GM21576 (cell line): ENCODE results near the gene HDHD2.
"Not testable (repeated sequence)": the region's sequence is repeated elsewhere in the genome, so short reads cannot be mapped to it uniquely, and the experiment has no call there.

ENCODE experiments used
- ATAC-seq: cut with Tn5 transposase; IDR thresholded peaks from one replicate; pipeline ENCODE4 v1.9.1; 2021; ENCODE audit warnings: mild to moderate bottlenecking, moderate library complexity; ENCODE audit not compliant: unreplicated experiment

The HDHD2 gene

GRCh38 chr18:47150029-47150823, at the start of gene HDHD2:
Gene HDHD2, minus strand, starts transcription at chr18:47150500. Its CDS starts 14,061 bp downstream, at chr18:47136439.
- peak; percentile 90 for ATAC-seq

- ATAC-seq, result not testable (repeated sequence)
Measured at GRCh38 chr18:47195961-47196360, 45.7 kb upstream of the HDHD2 start.

GRCh38 chr18:47191961-47192360, 41.7 kb upstream of the HDHD2 start:
- ATAC-seq, result no peak

- no peak for ATAC-seq
Measured at GRCh38 chr18:47187721-47188120, 37.4 kb upstream of the HDHD2 start.

GRCh38 chr18:47184419-47185050, 34.2 kb upstream of the HDHD2 start:
- no peak for ATAC-seq

- ATAC-seq, result not testable (repeated sequence)
Measured at GRCh38 chr18:47182156-47182555, 31.9 kb upstream of the HDHD2 start.

GRCh38 chr18:47180765-47181164, 30.5 kb upstream of the HDHD2 start:
- no peak for ATAC-seq

- ATAC-seq, result no peak
Measured at GRCh38 chr18:47179520-47179919, 29.2 kb upstream of the HDHD2 start.

GRCh38 chr18:47175898-47176575, 25.7 kb upstream of the HDHD2 start, which contains the start of gene IER3IP1:
Gene IER3IP1, minus strand, starts transcription at chr18:47176364. Its CDS starts 87 bp downstream, at chr18:47176277.
- peak; percentile 87 for ATAC-seq

GRCh38 chr18:47175283-47175897, 25.1 kb upstream of the HDHD2 start:
- ATAC-seq, result peak; percentile 13

- no peak for ATAC-seq
Measured at GRCh38 chr18:47174545-47175116, 24.3 kb upstream of the HDHD2 start.

- no peak for ATAC-seq
Measured at GRCh38 chr18:47172476-47172875, 22.2 kb upstream of the HDHD2 start.

- ATAC-seq, result no peak
Measured at GRCh38 chr18:47168913-47169312, 18.6 kb upstream of the HDHD2 start.

GRCh38 chr18:47168509-47168908, 18.2 kb upstream of the HDHD2 start:
- no peak for ATAC-seq

- ATAC-seq, result no peak
Measured at GRCh38 chr18:47166294-47166693, 16.0 kb upstream of the HDHD2 start.

GRCh38 chr18:47163241-47163640, 12.9 kb upstream of the HDHD2 start:
- peak; percentile 87 for ATAC-seq

- no peak for ATAC-seq
Measured at GRCh38 chr18:47160256-47160655, 10.0 kb upstream of the HDHD2 start.

GRCh38 chr18:47158404-47158803, 8.1 kb upstream of the HDHD2 start:
- ATAC-seq, result not testable (repeated sequence)

GRCh38 chr18:47151439-47151838, 1.1 kb upstream of the HDHD2 start:
- ATAC-seq, result no peak

- peak; percentile 9 for ATAC-seq
Measured at GRCh38 chr18:47150824-47151366, 595 bp upstream of the HDHD2 start.
